Lung (tissue), 12 donors: ENCODE measurements around the gene EHMT1. TPM values are rescaled to one million over a fixed set of nuclear protein-coding genes. Genes with fewer than 3 reads are reported as not detected.

Experiments used
- ATAC-seq: fragments of 200-7000 bp; cut with Tn5 transposase; one replicate; pipeline ENCODE4 v1.9.1; 2020; ENCODE audit warnings: moderate number of reproducible peaks; ENCODE audit not compliant: insufficient read depth, low FRiP score
- DNase-seq, 3 donors: peaks; one replicate each; pipeline ENCODE4 v3.0.0-alpha.2; 2013 to 2017
- H3K27ac ChIP-seq, 2 donors: one replicate each; pipeline ENCODE4 v1.5.1; 2013; ENCODE audit warnings: mild to moderate bottlenecking in 2 of 2, moderate library complexity in 2 of 2, control low read depth in 1 of 2, inconsistent platforms in 1 of 2, low read depth in 1 of 2, low read length in 1 of 2
- H3K27me3 ChIP-seq, 3 donors: one replicate each; pipeline ENCODE4 v1.5.1; 2013; ENCODE audit warnings: low read length in 2 of 3; ENCODE audit not compliant: control insufficient read depth in 3 of 3, insufficient read depth in 3 of 3
- H3K36me3 ChIP-seq, 4 donors: one replicate each; pipeline ENCODE4 v1.5.1; 2013; ENCODE audit warnings: low read length in 4 of 4, mild to moderate bottlenecking in 1 of 4, moderate library complexity in 1 of 4; ENCODE audit not compliant: control insufficient read depth in 4 of 4, insufficient read depth in 4 of 4
- H3K4me1 ChIP-seq, 5 donors: one replicate each; pipeline ENCODE4 v1.5.1; 2013; ENCODE audit warnings: low read length in 5 of 5, mild to moderate bottlenecking in 2 of 5, moderate library complexity in 1 of 5; ENCODE audit not compliant: control insufficient read depth in 5 of 5, insufficient read depth in 5 of 5
- H3K4me3 ChIP-seq: one replicate; pipeline ENCODE4 v1.5.1; 2013; ENCODE audit warnings: mild to moderate bottlenecking, control low read depth, moderate library complexity
- H3K9ac ChIP-seq, 2 donors: one replicate each; pipeline ENCODE4 v1.5.1; 2013; ENCODE audit warnings: low read length in 2 of 2, control low read depth in 1 of 2; ENCODE audit not compliant: insufficient read depth in 1 of 2
- H3K9me3 ChIP-seq, 4 donors: one replicate each; pipeline ENCODE4 v1.5.1; 2013; ENCODE audit warnings: low read length in 3 of 4, mild to moderate bottlenecking in 1 of 4, moderate library complexity in 1 of 4; ENCODE audit not compliant: control insufficient read depth in 4 of 4, insufficient read depth in 3 of 4
- WGBS, 2 donors: extraction: QIAGEN DNeasy Blood & Tissue Kit; methylation state at CpG; one replicate each; pipeline ENCODE4 v1.1.7; 2013; 5-methylcytosine and 5-hydroxymethylcytosine counted together
- polyA plus RNA-seq, 2 donors: library from polyadenylated mRNA; stranded (reverse); fragments of 200-250 nt; gene quantifications; one replicate each; pipeline ENCODE4 v1.2.1, GENCODE V29; 2013
- total RNA-seq, 2 donors: library from RNA; depleted of rRNA in 1 of 2; stranded (reverse); fragments of >200 nt in 1 of 2; gene quantifications; one replicate each; pipeline ENCODE4 v1.2.1, GENCODE V29; 2014 to 2021
- TF ChIP-seq, protein P1 (sequence below): IDR thresholded peaks from 2 replicates; pipeline ENCODE4 v1.5.1; 2012; ENCODE audit warnings: mild to moderate bottlenecking; ENCODE audit errors: control extremely low read depth, extremely low read depth
- donor health status: control.
- donor health status: control.
- donor health status: Bipolar disorder and iron deficiency.
- donor health status: healthy.
- donor health status: DM: yes; HTN: yes; CAD: no.

The EHMT1 gene
- total and polyA plus RNA-seq, 4 donors = 32.2 to 91.5 (median 58.1) TPM

- H3K4me1 ChIP-seq = peaks cover 6 to 24% (median 13%) of the 10 kb centered on the region in 5 donors
- no peak for ATAC-seq
- no peak overlapping the region for H3K9ac ChIP-seq
- TF ChIP-seq, protein P1, sequence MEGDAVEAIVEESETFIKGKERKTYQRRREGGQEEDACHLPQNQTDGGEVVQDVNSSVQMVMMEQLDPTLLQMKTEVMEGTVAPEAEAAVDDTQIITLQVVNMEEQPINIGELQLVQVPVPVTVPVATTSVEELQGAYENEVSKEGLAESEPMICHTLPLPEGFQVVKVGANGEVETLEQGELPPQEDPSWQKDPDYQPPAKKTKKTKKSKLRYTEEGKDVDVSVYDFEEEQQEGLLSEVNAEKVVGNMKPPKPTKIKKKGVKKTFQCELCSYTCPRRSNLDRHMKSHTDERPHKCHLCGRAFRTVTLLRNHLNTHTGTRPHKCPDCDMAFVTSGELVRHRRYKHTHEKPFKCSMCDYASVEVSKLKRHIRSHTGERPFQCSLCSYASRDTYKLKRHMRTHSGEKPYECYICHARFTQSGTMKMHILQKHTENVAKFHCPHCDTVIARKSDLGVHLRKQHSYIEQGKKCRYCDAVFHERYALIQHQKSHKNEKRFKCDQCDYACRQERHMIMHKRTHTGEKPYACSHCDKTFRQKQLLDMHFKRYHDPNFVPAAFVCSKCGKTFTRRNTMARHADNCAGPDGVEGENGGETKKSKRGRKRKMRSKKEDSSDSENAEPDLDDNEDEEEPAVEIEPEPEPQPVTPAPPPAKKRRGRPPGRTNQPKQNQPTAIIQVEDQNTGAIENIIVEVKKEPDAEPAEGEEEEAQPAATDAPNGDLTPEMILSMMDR = no peak
- H3K27ac ChIP-seq = no peak overlapping the region
- WGBS, 2 donors = 79 to 90% methylated on average over 5 of the region's 5 CpGs
- peaks cover 0 to 4% (median 2%) of the 10 kb centered on the region in 4 donors for H3K36me3 ChIP-seq
- no peak for DNase-seq
- no peak overlapping the region for H3K4me3 ChIP-seq
- H3K9me3 ChIP-seq = no peaks in the 10 kb centered on the region
- H3K27me3 ChIP-seq = no peaks in the 10 kb centered on the region
Observed at GRCh38 chr9:137674976-137675320, 56.1 kb downstream of the EHMT1 start.

DNA sequence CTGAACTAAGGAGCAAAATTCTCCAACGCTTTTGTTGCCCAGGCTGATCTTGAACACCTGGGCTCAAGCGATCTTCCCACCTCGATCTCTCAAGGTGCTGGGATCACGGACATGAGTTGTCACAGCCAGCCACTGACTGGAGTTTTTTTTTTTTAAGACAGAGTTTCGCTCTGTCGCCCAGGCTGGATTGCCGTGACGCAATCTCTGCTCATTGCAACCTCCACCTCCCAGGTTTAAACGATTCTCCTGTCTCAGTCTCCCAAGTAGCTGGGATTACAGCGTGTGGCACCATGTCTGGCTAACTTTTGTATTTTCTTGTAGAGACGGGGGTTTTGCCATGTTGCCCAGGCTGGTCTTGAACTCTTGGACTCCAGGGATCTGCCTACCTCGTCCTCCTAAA lies 58.2 kb downstream of the EHMT1 start:
- TF ChIP-seq, protein P1 = no peak
- Histone ChIP-seq H3K27ac (no peak overlapping the region), H3K27me3 (no peaks in the 10 kb centered on the region), H3K9ac (no peak overlapping the region), H3K36me3 (peaks cover 0 to 4% (median 2%) of the 10 kb centered on the region in 4 donors), H3K4me1 (peaks cover 10 to 31% (median 15%) of the 10 kb centered on the region in 5 donors), H3K9me3 (no peaks in the 10 kb centered on the region), H3K4me3 (no peak overlapping the region)
- no peak for DNase-seq
- ATAC-seq = no peak
- 78 to 88% methylated on average over 12 of the region's 12 CpGs for WGBS, 2 donors

GRCh38 chr9:137678202-137678601 lies 59.4 kb downstream of the EHMT1 start:
- Histone ChIP-seq H3K4me1 (peaks cover 7 to 27% (median 16%) of the 10 kb centered on the region in 5 donors), H3K9ac (no peak overlapping the region), H3K27me3 (no peaks in the 10 kb centered on the region), H3K9me3 (no peaks in the 10 kb centered on the region), H3K36me3 (peaks cover 0 to 4% (median 2%) of the 10 kb centered on the region in 4 donors), H3K4me3 (no peak overlapping the region), H3K27ac (no peak overlapping the region)
- DNase-seq (no peak), ATAC-seq (no peak)
- 35 to 78% methylated on average over 12 of the region's 12 CpGs for WGBS, 2 donors
- TF ChIP-seq, protein P1 = no peak

DNA sequence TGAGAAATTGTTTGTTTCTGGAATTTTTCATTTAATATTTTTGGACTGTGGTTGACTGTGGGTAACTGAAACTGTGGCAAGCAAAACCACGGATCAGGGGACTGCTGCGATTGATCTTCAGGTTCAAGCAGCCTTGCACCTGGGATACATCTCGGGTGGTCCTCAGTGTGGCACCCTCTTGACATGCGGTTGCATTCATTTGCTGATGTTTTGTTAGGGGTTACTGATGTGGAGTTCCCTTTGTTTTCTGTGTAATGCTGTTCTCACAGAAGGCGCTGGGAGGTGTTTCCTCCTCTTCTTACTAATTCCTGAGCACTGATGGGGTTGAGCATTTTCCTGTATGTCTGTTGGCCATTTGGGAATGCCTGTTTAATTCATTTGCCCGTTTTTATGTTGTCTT lies 60.4 kb downstream of the EHMT1 start:
- peaks cover 0 to 4% (median 2%) of the 10 kb centered on the region in 4 donors for H3K36me3 ChIP-seq
- no peak overlapping the region for H3K27ac ChIP-seq
- DNase-seq (no peak), ATAC-seq (no peak)
- H3K27me3 ChIP-seq = no peaks in the 10 kb centered on the region
- no peaks in the 10 kb centered on the region for H3K9me3 ChIP-seq
- TF ChIP-seq, protein P1 = no peak
- H3K4me3 ChIP-seq = no peak overlapping the region
- H3K9ac ChIP-seq = no peak overlapping the region
- H3K4me1 ChIP-seq = peaks cover 5 to 17% (median 12%) of the 10 kb centered on the region in 5 donors
- WGBS, 2 donors = 61 to 74% methylated on average over 6 of the region's 6 CpGs
